Karpas-422 (cell line): ENCODE data around the gene NCDN. TPM values are rescaled to one million over a fixed set of nuclear protein-coding genes. Genes with fewer than 3 reads are reported as not detected.

Source experiments
- DNase-seq: peaks from one replicate; pipeline ENCODE4 v3.0.0-alpha.2; 2015
- H2AFZ ChIP-seq: fragments of 200-600 bp; sonication (generic); 2 replicates; pipeline ENCODE4 v1.6.1; 2014; ENCODE audit warnings: antibody characterized with exemption, low read length, mixed read lengths
- H3K27ac ChIP-seq: fragments of 200-600 bp; sonication (generic); 2 replicates; pipeline ENCODE4 v1.5.1; 2014; ENCODE audit warnings: mild to moderate bottlenecking, low read length, moderate library complexity
- H3K27me3 ChIP-seq: fragments of 200-600 bp; sonication (generic); 2 replicates; pipeline ENCODE4 v1.6.1; 2014; ENCODE audit warnings: low read length, mixed read lengths
- H3K36me3 ChIP-seq: fragments of 200-600 bp; sonication (generic); 2 replicates; pipeline ENCODE4 v1.6.1; 2014; ENCODE audit warnings: low read length, mixed read lengths; ENCODE audit not compliant: insufficient read depth
- H3K4me1 ChIP-seq: fragments of 200-600 bp; sonication (generic); 2 replicates; pipeline ENCODE4 v1.6.1; 2014; ENCODE audit warnings: mild to moderate bottlenecking, low read length, mixed read lengths
- H3K4me2 ChIP-seq: fragments of 200-600 bp; sonication (generic); 2 replicates; pipeline ENCODE4 v1.6.1; 2014; ENCODE audit warnings: low read length, low read depth, mild to moderate bottlenecking; ENCODE audit not compliant: poor library complexity, severe bottlenecking
- H3K4me3 ChIP-seq: fragments of 200-600 bp; sonication (generic); 2 replicates; pipeline ENCODE4 v1.5.1; 2014; ENCODE audit warnings: mild to moderate bottlenecking, antibody characterized with exemption, low read length, mixed read lengths
- H3K79me2 ChIP-seq: fragments of 200-600 bp; sonication (generic); 2 replicates; pipeline ENCODE4 v1.6.1; 2014; ENCODE audit warnings: mild to moderate bottlenecking, low read length, mixed read lengths
- H3K9ac ChIP-seq: fragments of 200-600 bp; sonication (generic); 2 replicates; pipeline ENCODE4 v1.6.0; 2014; ENCODE audit warnings: low read length
- H3K9me2 ChIP-seq: fragments of 200-600 bp; sonication (generic), shearing (Covaris generic); replicated peaks from 2 replicates; pipeline ENCODE4 v1.6.0; 2014; ENCODE audit warnings: mild to moderate bottlenecking, low read length, moderate library complexity; ENCODE audit not compliant: insufficient read depth
- H3K9me3 ChIP-seq: fragments of 300-700, 200-600 bp; sonication (generic); 2 replicates; pipeline ENCODE4 v1.6.1; 2014; ENCODE audit warnings: low read length, mixed read lengths
- H4K20me1 ChIP-seq: fragments of 200-600 bp; sonication (generic); 2 replicates; pipeline ENCODE4 v1.6.1; 2014; ENCODE audit warnings: mild to moderate bottlenecking, antibody characterized with exemption, low read length, low read depth; ENCODE audit not compliant: insufficient read depth
- total RNA-seq: library from RNA; depleted of rRNA; stranded (reverse); fragments of >200 nt; shearing (Covaris generic); gene quantifications from 2 replicates; pipeline ENCODE4 v1.2.3, GENCODE V29; 2014; ENCODE audit warnings: low replicate concordance; rRNA removed

The NCDN gene
- total RNA-seq, 1 experiment from 2014 or later, result 22.8 TPM

DNA sequence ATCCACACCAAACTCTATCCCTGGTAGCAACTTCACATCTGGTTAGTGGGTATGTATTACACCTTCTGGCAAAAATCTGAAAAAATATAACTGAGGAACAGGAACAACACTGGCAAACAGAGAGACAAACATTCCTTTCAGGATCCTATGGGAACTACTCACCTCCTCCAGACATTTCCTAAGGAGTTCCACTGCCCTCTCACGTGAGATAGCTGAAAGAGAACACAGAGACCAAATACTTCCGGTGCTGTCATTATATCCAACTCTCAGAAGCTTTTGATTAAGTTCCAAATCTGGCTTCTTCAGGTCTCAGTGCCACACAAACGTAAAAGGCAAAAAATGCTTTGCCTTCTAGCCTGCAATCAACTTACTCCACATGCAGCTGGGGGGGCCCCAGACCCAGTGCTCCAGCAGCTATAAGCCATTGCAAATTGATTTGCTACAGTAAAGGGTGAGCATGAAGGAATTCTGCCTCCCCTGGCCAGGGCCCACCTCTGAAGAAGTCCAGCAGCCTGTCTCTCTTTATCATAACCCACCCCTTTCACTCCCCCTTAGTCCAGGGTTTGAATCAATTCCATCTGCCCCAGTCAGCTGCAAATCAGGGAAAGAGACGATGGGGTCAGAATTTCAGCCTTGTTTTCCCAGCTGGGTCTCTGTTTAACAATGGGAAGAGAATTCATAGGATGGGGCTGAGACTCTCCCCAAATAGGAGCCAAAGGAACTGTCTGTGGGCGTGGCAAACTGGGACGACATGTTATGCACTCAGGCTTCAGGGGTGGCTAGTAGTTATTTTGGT is 47.7 kb downstream of the NCDN start:
- peaks cover 43% of the 10 kb centered on the region for H3K79me2 ChIP-seq
- DNase-seq, result no peak
- H2AFZ ChIP-seq, result no peak overlapping the region
- H3K27ac ChIP-seq, result no peak overlapping the region
- no peak overlapping the region for H3K9ac ChIP-seq
- no peak overlapping the region for H3K4me2 ChIP-seq
- peaks cover 62% of the 10 kb centered on the region for H3K36me3 ChIP-seq
- H3K9me3 ChIP-seq, result no peaks in the 10 kb centered on the region
- H3K4me3 ChIP-seq, result no peak overlapping the region
- H3K4me1 ChIP-seq, result no peaks in the 10 kb centered on the region
- H3K27me3 ChIP-seq, result no peaks in the 10 kb centered on the region
- no peaks in the 10 kb centered on the region for H3K9me2 ChIP-seq
- H4K20me1 ChIP-seq, result 0 out of 2 replicates have a peak, but pooled peaks cover 6% of the 10 kb centered on the region

DNA sequence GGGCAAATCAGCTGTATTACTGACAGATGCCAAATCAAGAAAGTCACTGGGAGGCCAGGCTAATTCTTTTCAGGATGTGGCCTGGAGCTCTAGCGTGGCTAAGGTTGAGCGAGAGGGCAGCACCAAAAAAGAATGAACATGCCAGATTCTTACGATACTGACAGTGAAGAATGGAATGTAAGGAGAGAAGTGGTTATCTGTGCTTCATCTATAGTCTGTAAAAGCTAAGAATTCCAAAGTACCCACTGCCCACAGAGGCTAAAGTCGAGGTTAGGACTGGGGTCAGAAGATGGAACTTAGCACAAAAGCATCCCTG is 48.2 kb downstream of the NCDN start:
- Histone ChIP-seq H3K79me2 (peaks cover 48% of the 10 kb centered on the region), H2AFZ (no peak overlapping the region), H3K9me2 (no peaks in the 10 kb centered on the region), H3K9ac (no peak overlapping the region), H3K4me2 (no peak overlapping the region), H3K4me3 (no peak overlapping the region), H4K20me1 (0 out of 2 replicates have a peak, but pooled peaks cover 6% of the 10 kb centered on the region), H3K36me3 (peaks cover 57% of the 10 kb centered on the region), H3K9me3 (no peaks in the 10 kb centered on the region), H3K4me1 (no peaks in the 10 kb centered on the region), H3K27me3 (no peaks in the 10 kb centered on the region), H3K27ac (no peak overlapping the region)
- DNase-seq, result no peak

DNA sequence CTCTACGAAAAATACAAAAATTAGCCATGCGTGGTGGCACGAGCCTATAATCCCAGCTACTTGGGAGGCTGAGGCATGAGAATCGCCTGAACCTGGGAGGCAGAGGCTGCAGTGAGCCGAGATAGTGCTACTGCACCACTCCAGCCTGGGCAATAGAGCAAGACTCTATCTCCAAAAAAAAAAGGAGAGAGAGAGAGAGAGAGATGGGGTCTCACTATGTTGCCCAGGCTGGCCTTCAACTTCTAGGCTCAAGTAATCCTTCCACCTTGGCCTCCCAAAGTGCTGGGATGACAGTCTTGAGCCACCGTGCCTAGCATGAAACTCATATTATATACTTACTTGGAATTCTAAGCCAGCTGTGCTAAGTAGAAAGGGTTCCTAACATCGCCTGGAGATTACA is 54.1 kb downstream of the NCDN start:
- H3K79me2 ChIP-seq, result peaks cover 90% of the 10 kb centered on the region
- H3K27ac ChIP-seq, result no peak overlapping the region
- H3K4me3 ChIP-seq, result no peak overlapping the region
- no peak for DNase-seq
- no peaks in the 10 kb centered on the region for H3K4me1 ChIP-seq
- H3K36me3 ChIP-seq, result peaks cover 64% of the 10 kb centered on the region
- H2AFZ ChIP-seq, result no peak overlapping the region
- no peaks in the 10 kb centered on the region for H3K9me3 ChIP-seq
- 0 out of 2 replicates have a peak, but pooled peaks cover 12% of the 10 kb centered on the region for H4K20me1 ChIP-seq
- H3K4me2 ChIP-seq, result no peak overlapping the region
- H3K9me2 ChIP-seq, result no peaks in the 10 kb centered on the region
- no peaks in the 10 kb centered on the region for H3K27me3 ChIP-seq
- no peak overlapping the region for H3K9ac ChIP-seq

DNA sequence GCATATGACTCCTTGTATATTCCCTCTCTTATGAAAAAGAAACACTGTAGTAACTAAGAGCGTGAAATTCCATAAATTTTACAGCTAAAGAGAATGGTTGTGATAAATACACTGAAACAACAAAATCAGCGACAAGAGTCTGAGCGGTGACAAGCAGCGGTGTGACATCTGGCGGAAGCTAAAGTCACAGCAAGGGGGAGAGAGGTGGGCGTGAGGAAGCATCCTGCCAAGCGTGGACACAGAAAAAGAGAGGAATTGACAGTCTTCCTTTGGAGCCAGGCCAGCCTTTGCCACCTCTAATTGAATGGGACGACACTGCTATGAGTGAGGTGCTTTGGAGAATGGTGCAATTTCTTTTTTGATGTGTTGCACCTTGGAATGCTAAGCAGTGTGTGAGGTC is 57.8 kb downstream of the NCDN start:
- H3K27me3 ChIP-seq, result no peaks in the 10 kb centered on the region
- no peaks in the 10 kb centered on the region for H3K9me3 ChIP-seq
- no peak for DNase-seq
- peaks cover 95% of the 10 kb centered on the region for H3K79me2 ChIP-seq
- no peak overlapping the region for H3K4me2 ChIP-seq
- no peak overlapping the region for H2AFZ ChIP-seq
- peaks cover 57% of the 10 kb centered on the region; the same call in 1 of the 2 replicates for H3K36me3 ChIP-seq
- no peak overlapping the region for H3K27ac ChIP-seq
- no peak overlapping the region for H3K9ac ChIP-seq
- 0 out of 2 replicates have a peak, but pooled peaks cover 12% of the 10 kb centered on the region for H4K20me1 ChIP-seq
- no peak overlapping the region for H3K4me3 ChIP-seq
- no peaks in the 10 kb centered on the region for H3K4me1 ChIP-seq
- no peaks in the 10 kb centered on the region for H3K9me2 ChIP-seq

Other genes with a start within 250 kb of the NCDN start
- 34.0 and 53.6 TPM in 2 replicates for gene KIAA0319L, start 396 bp upstream of the NCDN start, total RNA-seq
- 0.56 and 1.4 TPM in 2 replicates for gene TFAP2E, start 15.5 kb downstream of the NCDN start, total RNA-seq
- gene PSMB2, start 83.7 kb downstream of the NCDN start, total RNA-seq, result 28.4 and 59.7 TPM in 2 replicates
- 3.9 and 9.8 TPM in 2 replicates for gene C1orf216, start 161.1 kb downstream of the NCDN start, total RNA-seq
- 7.0 and 13.8 TPM in 2 replicates for gene CLSPN, start 212.2 kb downstream of the NCDN start, total RNA-seq